Panc1 (cell line): Measurements from ENCODE around the gene NEAT1. TPM values are rescaled to one million over a fixed set of nuclear protein-coding genes. Genes with fewer than 3 reads are reported as not detected.

Source experiments
- ATAC-seq: fragments of 200-7000 bp; cut with Tn5 transposase; 2 replicates; pipeline ENCODE4 v1.9.1; 2020; ENCODE audit warnings: mild to moderate bottlenecking, moderate library complexity
- BruUV-seq: library from RNA; stranded (reverse); fragments of 400-500 nt; replicated peaks from 2 replicates; lab custom pipeline; 2021; lab: Mats Ljungman, UMichigan
- CTCF ChIA-PET: fragments of 300-600 bp; sonication (Branson Sonifier 250); formaldehyde crosslinking; loops from one replicate; lab custom pipeline; 2022; ENCODE audit warnings: antibody characterized with exemption; lab: Charles Lee
- POLR2A ChIA-PET: fragments of 300-600 bp; sonication (Branson Sonifier 250); formaldehyde crosslinking; loops from one replicate; lab custom pipeline; 2022; ENCODE audit warnings: antibody characterized with exemption; lab: Charles Lee
- DNase-seq: peaks from one replicate; pipeline ENCODE4 v3.0.0-alpha.2; 2010; ENCODE audit warnings: low read depth, low spot score
- H3K27ac ChIP-seq: 2 replicates; pipeline ENCODE4 v1.5.1; 2011; ENCODE audit warnings: mild to moderate bottlenecking, low read length, inconsistent platforms
- H3K27me3 ChIP-seq: fragments of 200-500 bp; sonication (Bioruptor generic); 2 replicates; pipeline ENCODE4 v1.6.0; 2014; ENCODE audit warnings: low read length, inconsistent platforms; ENCODE audit not compliant: control insufficient read depth, insufficient read depth
- H3K36me3 ChIP-seq: fragments of 200-500 bp; sonication (Bioruptor generic); 2 replicates; pipeline ENCODE4 v1.5.1; 2014; ENCODE audit warnings: inconsistent platforms, mild to moderate bottlenecking, low read length, moderate library complexity; ENCODE audit not compliant: control insufficient read depth, insufficient read depth
- H3K4me1 ChIP-seq: 2 replicates; pipeline ENCODE4 v1.5.1; 2011; ENCODE audit warnings: inconsistent platforms, mild to moderate bottlenecking, low read length, moderate library complexity; ENCODE audit not compliant: control insufficient read depth, insufficient read depth
- H3K4me3 ChIP-seq, 2 experiments: 2 replicates each; pipeline ENCODE4 v1.5.1; 2011 to 2012; ENCODE audit warnings: low read depth in 2 of 2, low read length in 2 of 2, mild to moderate bottlenecking in 2 of 2, inconsistent platforms in 1 of 2, moderate library complexity in 1 of 2
- H3K9me3 ChIP-seq: fragments of 200-500 bp; sonication (Bioruptor generic); 2 replicates; pipeline ENCODE4 v1.5.1; 2014; ENCODE audit warnings: low read depth, mild to moderate bottlenecking, inconsistent platforms, low read length, moderate library complexity; ENCODE audit not compliant: control insufficient read depth, insufficient read depth
- POLR2AphosphoS5 ChIP-seq: IDR thresholded peaks from 2 replicates; pipeline ENCODE4 v1.6.1; 2012; ENCODE audit warnings: mild to moderate bottlenecking, low read depth, low read length, moderate library complexity
- REST ChIP-seq, 2 experiments: IDR thresholded peaks; 2 replicates each; pipeline ENCODE4 v1.6.1; 2011 to 2012; ENCODE audit warnings: low read depth in 2 of 2, control low read depth in 1 of 2, low read length in 1 of 2, mild to moderate bottlenecking in 1 of 2, moderate library complexity in 1 of 2; ENCODE audit not compliant: insufficient read depth in 1 of 2
- SIN3A ChIP-seq: IDR thresholded peaks from 2 replicates; pipeline ENCODE4 v1.6.1; 2012; ENCODE audit warnings: low read depth, mild to moderate bottlenecking, low read length, moderate library complexity, borderline replicate concordance; ENCODE audit not compliant: insufficient read depth
- TCF7L2 ChIP-seq: IDR thresholded peaks from 2 replicates; pipeline ENCODE4 v1.6.1; 2011; ENCODE audit warnings: mild to moderate bottlenecking, low read depth, low read length, inconsistent platforms
- in situ Hi-C: cut with HindIII; loops from 2 replicates; pipeline ENCODE4 v1.10.0; 2016; ENCODE audit warnings: low sequenced_read_pairs, low pct_unique_long_range_greater_than_20kb
- intact Hi-C: fragments of 100-400 bp; cut with micrococcal nuclease; formaldehyde crosslinking; loops from one replicate; pipeline ENCODE4 v1.10.0; 2022; ENCODE audit not compliant: unreplicated experiment
- total RNA-seq: library from RNA; stranded (reverse); gene quantifications from one replicate; pipeline ENCODE4 v1.2.1, GENCODE V29; 2021; ENCODE audit not compliant: unreplicated experiment
- TF ChIP-seq, protein P1 (sequence below): fragments of 450-650 bp; IDR thresholded peaks from 2 replicates; pipeline ENCODE4 v1.5.1; 2017; ENCODE audit warnings: mild to moderate bottlenecking

The NEAT1 gene
- total RNA-seq, 1 experiment from 2014 or later = 731 TPM

- H3K36me3 ChIP-seq = no peaks in the 10 kb centered on the region
- in situ Hi-C loops = no loop called here
- ATAC-seq = peak; percentile 10
- CTCF ChIA-PET = interaction anchor here (1.9 kb wide), 1 partner anchor 17 kb away, joined by 8 read pairs; no protein-coding TSS in a partner anchor
- no peaks in the 10 kb centered on the region for H3K9me3 ChIP-seq
- H3K4me1 ChIP-seq = peaks cover 87% of the 10 kb centered on the region
- intact Hi-C loops = no loop called here
- 0 out of 4 replicates have a peak overlapping the region, but pooled peaks of 1 of the 2 experiments have one; percentile 3 for H3K4me3 ChIP-seq
- BruUV-seq = no TSS peak
- H3K27ac ChIP-seq = peak overlapping the region; percentile 100
- TF ChIP-seq TCF7L2 = peak; percentile 18; the same call in 1 of the 2 replicates
- no peak for TF ChIP-seq SIN3A
- POLR2A ChIA-PET = interaction anchor here (0.8 to 8.5 kb wide), 8 partner anchors 10 to 68 kb away, joined by 5 to 250 read pairs (median 16); partner anchors contain the start of genes MALAT1 and NEAT1
- H3K27me3 ChIP-seq = no peaks in the 10 kb centered on the region
- no peak for DNase-seq
Measured at GRCh38 chr11:65488273-65489034, 65.9 kb downstream of the NEAT1 start.

GRCh38 chr11:65489035-65489705 lies 66.6 kb downstream of the NEAT1 start:
- ChIA-PET CTCF (interaction anchor here (1.0 to 1.9 kb wide), 3 partner anchors 10 to 19 kb away, joined by 5 to 8 read pairs (median 5); no protein-coding TSS in a partner anchor), POLR2A (interaction anchor here (0.8 to 8.5 kb wide), 6 partner anchors 9 to 69 kb away, joined by 5 to 250 read pairs (median 55); partner anchors contain the start of gene MALAT1)
- ATAC-seq (peak; percentile 19), DNase-seq (no peak)
- no peaks in the 10 kb centered on the region for H3K36me3 ChIP-seq
- in situ Hi-C loops (no loop called here), intact Hi-C loops (no loop called here)
- no peak overlapping the region for H3K4me3 ChIP-seq
- H3K4me1 ChIP-seq = peaks cover 94% of the 10 kb centered on the region
- H3K27ac ChIP-seq = peak overlapping the region; percentile 100
- H3K27me3 ChIP-seq = no peaks in the 10 kb centered on the region
- H3K9me3 ChIP-seq = no peaks in the 10 kb centered on the region
- TF ChIP-seq, protein P1, sequence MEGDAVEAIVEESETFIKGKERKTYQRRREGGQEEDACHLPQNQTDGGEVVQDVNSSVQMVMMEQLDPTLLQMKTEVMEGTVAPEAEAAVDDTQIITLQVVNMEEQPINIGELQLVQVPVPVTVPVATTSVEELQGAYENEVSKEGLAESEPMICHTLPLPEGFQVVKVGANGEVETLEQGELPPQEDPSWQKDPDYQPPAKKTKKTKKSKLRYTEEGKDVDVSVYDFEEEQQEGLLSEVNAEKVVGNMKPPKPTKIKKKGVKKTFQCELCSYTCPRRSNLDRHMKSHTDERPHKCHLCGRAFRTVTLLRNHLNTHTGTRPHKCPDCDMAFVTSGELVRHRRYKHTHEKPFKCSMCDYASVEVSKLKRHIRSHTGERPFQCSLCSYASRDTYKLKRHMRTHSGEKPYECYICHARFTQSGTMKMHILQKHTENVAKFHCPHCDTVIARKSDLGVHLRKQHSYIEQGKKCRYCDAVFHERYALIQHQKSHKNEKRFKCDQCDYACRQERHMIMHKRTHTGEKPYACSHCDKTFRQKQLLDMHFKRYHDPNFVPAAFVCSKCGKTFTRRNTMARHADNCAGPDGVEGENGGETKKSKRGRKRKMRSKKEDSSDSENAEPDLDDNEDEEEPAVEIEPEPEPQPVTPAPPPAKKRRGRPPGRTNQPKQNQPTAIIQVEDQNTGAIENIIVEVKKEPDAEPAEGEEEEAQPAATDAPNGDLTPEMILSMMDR = no peak
- TF ChIP-seq REST (IDR thresholded peaks at IDR 0.05; ENCODE audit: insufficient read depth in 1 of 2, low read depth in 2 of 2, low read length in 1 of 2) (no peak), SIN3A (0 out of 2 replicates have a peak, but pooled peaks have one; percentile 24), TCF7L2 (no peak), POLR2AphosphoS5 (peak; percentile 39; the same call in 1 of the 2 replicates)
- no TSS peak for BruUV-seq
